Measurements from ENCODE around the gene DHRS3.
"Not testable (repeated sequence)": the region's sequence is repeated elsewhere in the genome, so short reads cannot be mapped to it uniquely, and the experiment has no call there.

Gene DHRS3

GRCh38 chr1:12578860-12579422, 39.1 kb downstream of the DHRS3 start:
- DNase-seq (ENCODE audit: low read depth in 1 of 2, low spot score in 1 of 2) = no peak

DNA sequence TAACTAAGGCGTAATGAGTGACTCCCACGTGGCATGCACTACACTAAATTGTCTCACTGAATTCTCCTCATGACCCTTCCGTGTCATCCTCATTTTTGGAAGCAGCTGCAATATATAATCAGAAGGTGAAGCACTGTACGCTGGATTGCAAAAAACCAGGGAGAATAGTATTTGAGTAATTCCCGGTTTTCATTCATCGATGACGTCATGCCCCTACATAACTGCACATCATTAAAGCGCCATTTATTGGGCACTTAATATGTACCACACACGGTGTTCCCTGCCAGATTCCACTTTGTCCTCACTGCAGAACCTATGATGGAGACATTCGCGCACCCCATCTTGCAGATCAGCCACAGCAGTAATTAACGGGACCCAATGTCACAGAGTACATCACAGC, 41.0 kb downstream of the DHRS3 start:
- no peak for DNase-seq (ENCODE audit: low read depth in 1 of 2, low spot score in 1 of 2)

DNA sequence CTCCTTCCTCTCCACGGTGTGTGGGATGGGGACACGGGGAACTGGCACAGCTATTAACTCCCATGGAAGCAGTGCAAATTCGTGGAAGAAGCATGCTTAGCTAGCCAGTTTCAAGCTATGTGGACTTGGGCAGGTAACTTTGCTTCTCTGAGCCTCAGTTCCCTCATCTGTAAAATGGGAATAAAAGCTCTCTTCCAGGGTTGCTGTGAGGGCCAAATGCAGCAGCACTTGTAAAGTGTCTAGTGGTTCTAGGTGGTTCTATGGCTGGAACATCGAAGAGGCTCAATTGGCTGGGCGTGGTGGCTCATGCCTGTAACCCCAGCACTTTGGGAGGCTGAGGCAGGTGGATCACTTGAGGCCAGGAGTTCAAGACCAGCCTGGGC, 43.3 kb downstream of the DHRS3 start:
- no peak for DNase-seq (ENCODE audit: low read depth in 1 of 2, low spot score in 1 of 2)

DNA sequence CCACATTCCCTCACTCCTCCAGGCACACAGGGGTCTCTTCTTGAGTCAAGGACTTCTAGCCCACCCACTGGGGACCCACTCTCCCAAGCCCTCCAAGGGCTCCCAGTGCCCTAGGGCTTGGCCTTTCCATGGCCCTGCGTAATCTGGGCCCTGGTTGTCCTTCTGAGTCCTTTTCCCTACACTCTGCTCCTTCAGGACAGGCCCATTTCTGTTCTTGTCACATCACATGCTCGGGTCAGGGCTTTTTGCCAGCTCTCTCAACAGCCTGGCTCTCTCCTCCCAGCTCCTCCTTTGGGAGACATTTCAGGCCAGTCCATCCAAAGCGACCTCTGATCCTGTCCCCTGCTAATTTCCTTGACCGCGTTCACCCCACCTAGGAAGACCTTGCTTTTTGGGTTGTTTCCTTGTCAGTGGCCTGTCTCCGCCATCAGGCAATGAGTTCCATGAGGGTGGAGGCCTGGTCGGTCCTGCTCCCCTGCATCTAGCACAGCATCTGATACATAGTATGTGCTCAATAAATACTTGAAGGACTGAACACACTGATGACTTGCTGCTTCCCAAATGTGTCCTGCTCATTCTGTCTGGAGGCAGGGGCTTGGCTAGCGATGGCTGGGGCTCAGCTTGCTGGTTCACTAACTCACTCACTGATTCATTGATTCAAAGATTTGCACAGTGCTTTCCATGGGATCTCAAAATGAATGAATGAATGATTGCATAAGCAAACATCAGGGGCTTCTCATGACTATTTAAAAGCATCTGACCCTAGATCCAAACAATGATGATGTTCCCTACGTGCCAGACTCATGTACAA, 44.8 kb downstream of the DHRS3 start:
- no peak for DNase-seq (ENCODE audit: low read depth in 1 of 2, low spot score in 1 of 2)

DNA sequence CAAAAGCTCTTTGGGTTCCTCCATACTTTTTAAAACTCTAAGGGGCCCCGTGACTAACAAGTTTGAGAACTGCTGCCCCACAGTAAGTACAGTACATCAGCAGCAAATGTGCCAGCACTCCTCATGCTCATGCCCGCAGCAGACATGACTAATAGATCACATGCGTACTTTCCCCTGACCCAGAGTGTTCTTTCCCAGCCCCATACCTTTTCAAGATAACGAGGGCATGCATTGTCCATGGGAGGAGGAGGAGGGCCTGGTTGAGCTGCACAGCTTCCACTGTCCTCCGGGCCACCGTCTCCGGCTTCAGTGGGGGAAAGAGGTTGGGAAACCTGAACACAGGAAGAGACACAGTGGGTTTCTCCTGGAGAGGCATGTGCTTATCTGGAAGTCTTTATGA, 45.5 kb downstream of the DHRS3 start:
- no peak for DNase-seq (ENCODE audit: low read depth in 1 of 2, low spot score in 1 of 2)

GRCh38 chr1:12570291-12570690, 47.7 kb downstream of the DHRS3 start:
- DNase-seq (ENCODE audit: low read depth in 1 of 2, low spot score in 1 of 2) = no peak

GRCh38 chr1:12568009-12568767, 49.8 kb downstream of the DHRS3 start:
- no peak for DNase-seq (ENCODE audit: low read depth in 1 of 2, low spot score in 1 of 2)

DNA sequence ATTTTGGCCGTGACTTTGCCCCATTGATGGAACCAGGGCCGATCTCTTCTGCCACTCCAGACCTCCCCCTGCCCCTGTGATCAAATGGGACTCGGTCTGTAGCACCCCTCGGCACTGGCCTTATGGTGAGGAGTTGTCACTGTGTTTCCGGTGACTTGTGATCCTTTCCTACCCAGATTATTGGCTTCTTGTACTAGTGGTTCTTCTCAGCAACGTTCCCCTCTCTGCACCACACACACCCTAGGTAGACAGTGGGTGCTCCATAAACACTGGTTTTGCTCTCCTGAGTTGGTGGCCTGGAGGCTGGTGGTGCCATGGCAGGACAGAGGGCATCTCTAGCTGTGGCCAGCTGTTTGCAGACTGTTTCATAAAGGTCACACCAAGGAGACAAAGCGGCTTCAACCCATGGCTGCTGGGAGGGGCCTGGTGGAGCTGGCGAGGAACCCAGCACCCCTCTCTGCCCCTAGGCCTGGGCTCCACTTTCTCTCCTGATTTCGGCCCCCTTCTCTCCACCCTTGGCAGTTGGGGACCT, 50.7 kb downstream of the DHRS3 start:
- DNase-seq (ENCODE audit: low read depth in 1 of 2, low spot score in 1 of 2) = no peak

GRCh38 chr1:12566484-12567287, 51.3 kb downstream of the DHRS3 start:
- DNase-seq (ENCODE audit: low read depth in 1 of 2, low spot score in 1 of 2) = no peak

DNA sequence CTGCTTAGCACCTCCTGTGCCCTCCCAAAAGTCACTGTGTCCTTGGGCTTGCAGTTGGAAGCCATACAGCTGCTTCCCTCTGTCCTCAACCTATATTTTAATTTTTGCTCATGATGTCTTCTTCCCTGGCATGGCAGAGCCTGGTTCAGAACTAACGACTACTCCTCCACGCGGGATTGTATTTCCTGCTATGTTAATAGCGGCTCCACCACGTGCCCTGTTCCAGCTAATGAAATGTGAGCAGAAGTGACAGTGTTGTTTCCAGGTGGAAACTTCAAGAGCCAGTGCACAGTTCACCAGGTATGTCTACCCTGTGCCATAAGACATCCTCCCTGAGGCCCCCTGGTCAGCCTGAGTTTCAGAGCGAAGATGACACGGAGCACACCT, 52.1 kb downstream of the DHRS3 start:
- no peak for DNase-seq (ENCODE audit: low read depth in 1 of 2, low spot score in 1 of 2)

- no peak for DNase-seq (ENCODE audit: low read depth in 1 of 2, low spot score in 1 of 2)
These were observed 52.7 kb downstream of the DHRS3 start for GRCh38 chr1:12565094-12565965.

- DNase-seq (ENCODE audit: low read depth in 1 of 2, low spot score in 1 of 2) = not testable (repeated sequence)
These were observed 53.8 kb downstream of the DHRS3 start for GRCh38 chr1:12564251-12564650.

DNA sequence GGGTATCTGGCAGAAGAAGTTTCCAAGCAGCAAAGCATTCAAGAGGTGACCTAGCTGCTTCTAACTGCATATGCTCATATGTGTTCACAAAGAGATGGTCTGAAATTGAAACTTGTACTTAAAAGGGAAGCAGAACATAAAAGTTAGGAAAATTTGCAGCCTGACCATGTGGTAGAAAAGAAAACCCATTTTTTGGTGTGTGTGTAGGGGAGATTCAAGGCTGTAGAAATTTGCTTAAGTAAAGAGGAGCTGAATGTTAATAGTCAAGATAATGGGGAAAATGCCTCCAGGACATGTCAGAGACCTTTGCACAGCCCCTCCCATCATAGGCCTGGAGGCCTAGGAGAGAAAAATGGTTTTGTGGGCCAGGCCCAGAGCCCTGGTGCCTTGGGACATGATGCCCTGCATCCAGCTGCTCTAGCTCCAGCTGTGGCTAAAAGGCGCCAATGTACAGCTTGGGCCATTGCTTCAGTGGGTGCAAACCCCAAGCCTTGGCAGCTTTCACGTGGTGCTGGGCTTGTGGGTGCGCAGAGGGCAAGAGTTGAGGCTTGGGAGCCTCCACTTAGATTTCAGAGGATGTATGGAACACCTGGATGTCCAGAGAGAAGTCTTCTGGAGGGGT, 54.9 kb downstream of the DHRS3 start:
- DNase-seq (ENCODE audit: low read depth in 1 of 2, low spot score in 1 of 2) = no peak

- DNase-seq (ENCODE audit: low read depth in 1 of 2, low spot score in 1 of 2) = no peak
These were observed 56.9 kb downstream of the DHRS3 start for GRCh38 chr1:12561121-12561520.

DNA sequence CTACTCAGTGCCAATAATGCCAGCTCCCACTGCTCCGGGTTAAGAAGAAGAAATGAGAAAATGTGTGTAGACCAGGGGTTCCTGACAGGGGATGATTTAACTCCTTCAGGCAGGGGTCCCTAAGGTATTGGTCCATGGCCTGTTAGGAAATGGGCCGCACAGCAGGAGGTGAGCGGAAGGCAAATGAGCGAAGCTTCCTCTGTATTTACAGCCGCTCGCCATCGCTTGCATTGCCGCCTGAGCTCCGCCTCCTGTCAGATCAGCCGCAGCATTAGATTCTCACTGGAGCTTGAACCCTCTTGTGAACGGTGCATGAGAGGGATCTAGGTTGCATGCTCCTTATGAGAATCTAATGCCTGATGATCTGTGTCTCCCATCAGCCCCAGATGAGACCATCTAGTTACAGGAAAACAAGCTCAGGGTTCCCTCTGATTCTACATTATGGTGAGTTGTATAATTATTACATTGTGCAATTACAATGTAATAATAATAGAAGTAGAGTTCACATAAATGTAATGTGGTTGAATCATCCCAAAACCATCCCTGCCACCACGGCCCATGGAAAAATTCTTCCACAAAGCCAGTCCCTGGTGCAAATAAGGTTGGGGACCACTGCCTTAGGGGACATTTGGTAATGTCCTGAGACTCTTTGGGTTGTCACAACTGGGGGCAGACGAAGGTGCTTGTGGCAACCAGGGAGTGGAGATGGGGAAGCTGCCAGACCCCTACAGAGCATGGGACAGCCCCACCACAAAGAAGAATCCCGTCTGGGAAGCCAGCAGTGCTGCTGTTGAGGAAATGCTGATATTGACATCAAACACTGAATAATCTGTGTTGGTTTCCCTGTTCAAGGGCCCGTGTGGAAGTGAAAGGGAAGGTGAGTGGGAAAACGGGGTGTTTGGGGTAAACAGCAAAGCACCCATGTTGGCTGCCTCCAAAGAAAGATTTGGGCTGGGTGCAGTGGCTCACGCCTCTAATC, 60.8 kb downstream of the DHRS3 start:
- DNase-seq (ENCODE audit: low read depth in 1 of 2, low spot score in 1 of 2) = no peak

- no peak for DNase-seq (ENCODE audit: low read depth in 1 of 2, low spot score in 1 of 2)
These were observed 61.6 kb downstream of the DHRS3 start for GRCh38 chr1:12556368-12556930.

DNA sequence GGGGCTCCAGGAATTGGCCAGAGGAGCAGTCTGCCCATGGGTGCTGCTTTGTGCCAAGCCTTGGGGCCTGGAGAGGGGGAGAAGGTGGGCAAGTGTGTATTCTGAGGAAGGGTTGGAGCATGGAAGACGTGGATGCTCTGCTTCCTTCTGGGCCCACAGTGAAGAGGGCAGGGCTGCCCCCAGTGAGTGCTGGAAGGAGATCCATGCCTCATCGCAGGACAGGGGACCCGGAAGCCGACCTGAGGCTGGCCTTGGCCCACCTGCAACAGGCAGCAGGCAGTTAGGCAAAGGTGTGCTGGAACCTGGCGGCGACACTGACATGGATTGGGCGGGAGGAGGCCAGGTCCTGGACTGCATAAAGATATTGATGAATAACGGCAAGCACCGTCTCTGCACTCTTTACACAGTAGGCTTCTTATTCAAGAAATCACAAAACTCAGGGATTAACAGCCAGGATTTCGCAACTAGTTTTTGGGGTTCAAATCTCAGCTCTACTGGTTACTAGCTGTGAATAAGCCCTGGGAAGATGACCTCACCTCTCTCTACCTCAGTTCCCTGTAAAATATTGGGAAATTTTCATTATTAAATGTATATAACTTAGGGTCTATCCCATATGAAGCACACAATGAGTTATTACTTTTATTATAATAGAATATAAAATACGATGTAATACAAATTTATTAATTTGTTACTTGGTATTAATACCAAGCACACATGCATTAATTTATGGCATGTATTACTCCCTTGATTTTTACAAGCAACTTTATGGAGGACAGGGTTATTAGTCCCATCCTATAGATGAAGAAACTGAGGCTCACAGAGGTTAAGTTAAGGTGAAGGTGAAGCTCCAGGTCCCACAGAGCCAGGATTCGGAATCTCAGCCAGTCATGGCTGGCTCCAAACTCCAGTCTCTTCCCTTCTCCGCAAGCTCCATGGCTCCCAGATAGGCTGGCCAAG, 62.3 kb downstream of the DHRS3 start:
- DNase-seq (ENCODE audit: low read depth in 1 of 2, low spot score in 1 of 2) = no peak
